Effector CD4-positive, alpha-beta T cell (primary cell): ENCODE results near the gene DIPK1A.

Source experiments
- DNase-seq: peaks from one replicate; pipeline ENCODE4 v3.0.0-alpha.2; 2020

Gene DIPK1A

GRCh38 chr1:92949937-92950817 lies 11.1 kb downstream of the DIPK1A start:
- DNase-seq: no peak

- DNase-seq: no peak
Observed at GRCh38 chr1:92948071-92948470, 13.2 kb downstream of the DIPK1A start.

- DNase-seq: no peak
Observed at GRCh38 chr1:92945748-92946270, 15.5 kb downstream of the DIPK1A start.

GRCh38 chr1:92944901-92945747 lies 16.1 kb downstream of the DIPK1A start:
- DNase-seq: no peak

- no peak for DNase-seq
Observed at GRCh38 chr1:92943502-92943847, 17.8 kb downstream of the DIPK1A start.

- DNase-seq: no peak
Observed at GRCh38 chr1:92940541-92940940, 20.7 kb downstream of the DIPK1A start.

- DNase-seq: no peak
Observed at GRCh38 chr1:92937731-92938130, 23.5 kb downstream of the DIPK1A start.

DNA sequence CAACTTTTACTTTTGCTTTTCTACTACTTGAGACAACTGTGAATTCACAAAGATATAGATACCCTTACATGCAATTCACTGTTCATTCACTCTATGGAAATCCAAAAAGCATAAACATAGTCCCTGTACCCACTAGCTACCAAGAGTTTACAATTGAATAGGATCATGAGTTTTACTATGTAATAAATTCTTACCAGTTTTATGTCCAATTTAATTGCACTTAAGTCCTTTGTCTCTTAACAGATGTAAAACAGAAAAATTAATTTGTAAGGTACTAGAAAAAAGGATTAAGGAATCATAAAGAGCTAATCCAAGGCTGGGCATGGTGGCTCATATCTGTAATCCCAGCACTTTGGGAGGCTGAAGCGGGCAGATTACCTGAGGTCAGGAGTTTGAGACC lies 24.4 kb downstream of the DIPK1A start:
- no peak for DNase-seq

- DNase-seq: no peak
Observed at GRCh38 chr1:92934395-92935378, 26.6 kb downstream of the DIPK1A start.

DNA sequence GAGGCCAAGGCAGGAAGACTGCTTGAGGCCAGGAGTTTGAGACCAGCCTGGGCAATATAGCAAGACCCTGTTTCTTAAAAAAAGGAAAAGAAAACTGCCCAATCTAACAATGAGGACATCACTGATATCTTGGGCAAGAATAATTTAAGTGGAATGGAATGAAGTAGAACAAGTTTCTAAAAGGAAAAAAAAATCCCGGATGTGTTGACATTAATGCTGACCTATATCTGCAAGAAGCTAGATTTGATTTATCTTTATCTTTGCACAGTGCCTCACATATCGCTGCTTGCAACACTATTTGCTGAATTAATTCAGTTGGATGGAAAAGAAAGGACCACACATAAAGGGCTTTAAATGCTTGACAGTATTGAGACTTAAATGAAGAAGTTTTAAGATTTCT lies 27.8 kb downstream of the DIPK1A start:
- no peak for DNase-seq

- no peak for DNase-seq
Observed at GRCh38 chr1:92931691-92932090, 29.6 kb downstream of the DIPK1A start.

- DNase-seq: no peak
Observed at GRCh38 chr1:92929461-92929860, 31.8 kb downstream of the DIPK1A start.

DNA sequence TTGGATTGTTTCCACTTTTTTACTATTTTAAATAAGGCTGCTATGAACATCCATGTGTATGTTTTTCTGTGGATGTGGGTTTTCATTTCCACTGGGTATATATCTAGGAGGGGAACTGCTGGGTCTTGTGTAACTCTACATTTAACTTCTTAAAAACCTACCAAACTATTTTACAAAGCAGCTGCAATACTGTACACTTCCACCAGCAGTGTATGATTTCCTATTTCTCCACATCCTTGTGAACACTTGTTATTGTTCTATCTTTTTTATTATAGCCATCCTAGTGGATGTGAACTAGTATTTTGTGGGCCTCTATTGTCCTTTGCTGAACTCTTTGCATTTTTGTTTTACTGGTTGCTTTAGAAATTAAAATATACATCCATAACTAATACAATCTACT lies 33.4 kb downstream of the DIPK1A start:
- no peak for DNase-seq

DNA sequence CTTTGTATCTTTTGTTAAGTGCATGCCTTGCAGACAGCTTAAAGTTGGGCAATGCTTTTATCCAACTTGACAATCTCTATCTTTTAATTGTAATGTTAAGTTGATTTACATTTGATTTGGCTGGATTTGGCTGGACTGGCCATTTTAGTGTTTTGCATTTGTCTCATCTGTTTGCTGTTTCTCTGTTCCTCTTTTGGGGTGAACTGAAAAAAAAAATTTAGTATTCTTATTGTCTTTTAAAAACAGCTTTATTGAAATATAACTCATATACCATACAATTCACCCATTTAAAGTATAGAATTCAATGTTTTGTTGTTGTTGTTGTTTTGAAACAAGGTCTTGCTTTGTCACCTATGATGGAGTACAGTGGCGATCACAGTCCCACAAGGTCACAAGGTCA lies 34.4 kb downstream of the DIPK1A start:
- no peak for DNase-seq

- DNase-seq: no peak
Observed at GRCh38 chr1:92924501-92924900, 36.8 kb downstream of the DIPK1A start.

DNA sequence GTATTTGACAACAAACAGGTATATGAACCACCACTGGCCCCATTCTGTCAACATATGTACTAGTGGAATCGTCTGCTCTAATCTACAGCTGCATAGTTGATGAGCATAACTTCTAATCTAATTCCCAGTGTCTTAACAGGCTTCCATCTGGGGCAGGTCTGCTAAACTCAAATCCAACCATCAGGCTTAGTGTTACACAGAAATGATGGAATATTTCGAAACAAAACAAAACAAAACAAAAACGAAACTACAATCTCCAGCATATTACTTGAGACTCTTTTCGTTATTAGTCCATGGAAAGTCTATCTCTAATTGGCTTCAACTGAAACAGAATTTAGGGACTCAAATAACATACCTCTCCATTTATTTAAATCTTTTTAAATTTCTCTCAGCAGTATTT lies 37.6 kb downstream of the DIPK1A start:
- DNase-seq: no peak

DNA sequence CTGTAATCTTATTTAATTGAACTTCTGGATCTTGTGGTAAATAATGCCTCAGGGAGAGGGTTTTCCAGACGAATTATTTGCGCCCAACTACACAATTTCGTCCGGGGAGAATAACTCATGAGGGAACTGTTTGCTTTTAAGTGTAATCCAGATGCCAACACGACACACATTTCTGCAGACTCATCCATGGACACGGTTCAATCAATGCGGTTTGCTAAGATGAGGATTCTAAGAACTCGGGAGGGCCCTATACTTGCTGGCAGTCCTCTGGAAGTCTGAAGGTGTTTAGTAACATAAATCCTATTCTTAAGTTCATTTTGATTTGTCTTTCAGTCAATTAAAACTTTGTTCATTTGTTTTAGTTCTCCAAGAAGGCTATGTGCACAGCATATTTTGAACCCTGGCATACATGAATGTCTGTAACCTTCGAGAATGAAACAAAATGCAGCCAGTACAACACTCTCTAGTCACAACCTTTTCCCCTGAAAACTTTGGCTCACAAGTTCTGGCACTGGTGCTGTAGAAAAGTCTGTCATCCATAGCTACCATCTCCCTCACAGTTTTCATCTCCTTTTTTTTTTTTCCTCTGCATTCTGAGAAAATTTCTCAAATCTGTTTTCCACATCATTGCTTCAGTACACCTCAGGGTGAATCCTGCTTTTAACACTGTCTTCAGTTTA lies 38.8 kb downstream of the DIPK1A start:
- no peak for DNase-seq

DNA sequence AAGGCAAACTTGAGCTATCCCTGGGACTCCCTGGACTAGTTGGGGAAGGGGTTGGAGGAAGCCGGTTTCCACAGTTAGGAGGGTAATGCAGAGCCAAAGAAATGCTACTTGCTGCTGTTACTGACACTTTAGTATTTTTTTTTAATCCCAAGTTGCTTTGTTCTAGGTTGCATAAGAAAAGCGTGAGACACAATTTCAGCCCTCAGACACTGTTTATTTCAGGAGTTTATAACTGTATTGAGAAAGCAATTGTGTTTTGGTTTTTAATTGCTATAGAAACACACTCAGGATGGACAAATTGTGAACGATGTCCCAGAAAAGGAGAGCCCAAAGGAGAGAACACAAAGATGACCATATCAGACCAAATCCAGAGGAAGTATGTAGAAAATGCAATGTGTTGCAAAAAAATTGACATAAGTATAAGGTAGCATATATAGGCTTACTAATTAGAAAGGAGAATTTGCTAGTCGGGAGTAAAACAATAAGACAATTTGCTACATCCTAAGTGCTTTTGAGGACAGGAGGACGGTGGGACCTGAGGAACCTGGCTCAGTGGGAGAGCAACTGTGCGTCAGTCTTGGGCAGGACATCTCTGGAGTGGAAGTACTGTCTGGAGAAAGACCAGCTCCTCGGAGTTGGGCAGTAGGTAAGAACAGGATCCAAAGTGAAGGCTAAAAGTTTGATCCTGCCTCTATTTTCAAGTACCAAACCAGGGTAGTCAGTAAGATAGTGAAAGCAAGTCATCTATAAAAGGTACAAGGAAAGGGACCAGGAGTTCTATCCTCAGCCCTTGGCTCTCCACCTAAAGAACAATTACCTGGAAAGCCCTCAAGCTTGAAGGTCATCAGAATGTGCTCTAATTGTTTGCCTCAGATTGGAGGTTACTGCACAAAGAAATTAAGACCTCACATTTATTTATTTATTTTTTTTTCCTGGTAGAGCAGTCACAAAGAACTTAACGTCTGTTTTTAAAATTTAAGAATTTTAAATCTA lies 39.9 kb downstream of the DIPK1A start:
- no peak for DNase-seq

DNA sequence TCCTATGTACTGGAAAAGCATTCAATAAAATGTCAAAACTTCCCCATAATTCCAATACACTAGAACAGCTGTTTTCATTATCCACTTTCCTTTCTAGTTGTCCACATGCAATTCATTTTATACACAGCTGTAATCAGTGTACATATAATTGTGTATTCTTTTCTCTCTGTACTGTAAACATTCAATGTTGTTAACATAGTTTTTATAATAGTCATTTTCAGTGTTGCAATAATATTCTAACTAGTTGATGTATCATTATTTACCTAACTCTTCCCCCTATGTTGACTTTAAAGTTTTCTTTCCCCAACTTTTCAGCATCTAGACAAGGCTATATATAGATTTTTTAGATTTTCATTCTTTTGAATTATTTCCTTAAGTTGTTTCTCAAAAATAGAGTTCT lies 44.4 kb downstream of the DIPK1A start:
- no peak for DNase-seq

- no peak for DNase-seq
Observed at GRCh38 chr1:92915547-92915946, 45.7 kb downstream of the DIPK1A start.
